Measurements from ENCODE around the gene JCAD.

- no peak for TF ChIP-seq ATF2 (IDR thresholded peaks at IDR 0.05; ENCODE audit: low read length)
- no peak for TF ChIP-seq ETV6 (conservative IDR thresholded peaks at IDR 0.05 in 1 of 2, IDR thresholded peaks at IDR 0.05 in 1 of 2; ENCODE audit: borderline replicate concordance in 1 of 2, low read depth in 1 of 2)
- TF ChIP-seq SP1 (IDR thresholded peaks at IDR 0.05; ENCODE audit: low read depth, low read length): no peak
- no peak for TF ChIP-seq CTCF (IDR thresholded peaks at IDR 0.05 in 2 of 3, conservative IDR thresholded peaks at IDR 0.05 in 1 of 3; ENCODE audit: control insufficient read depth in 2 of 3, extremely low read depth in 1 of 3, insufficient read depth in 1 of 3, low read depth in 3 of 3, low read length in 3 of 3)
- TF ChIP-seq KAT2A (conservative IDR thresholded peaks at IDR 0.05; ENCODE audit: control insufficient read depth, low read depth, low read length): no peak
- TF ChIP-seq ESRRA (IDR thresholded peaks at IDR 0.05; ENCODE audit: low read length): no peak
- no peak for TF ChIP-seq CEBPB (IDR thresholded peaks at IDR 0.05; ENCODE audit: borderline replicate concordance in 1 of 2, low read depth in 2 of 2, low read length in 2 of 2)
- TF ChIP-seq RELA (IDR thresholded peaks at IDR 0.05; ENCODE audit: borderline replicate concordance, partially characterized antibody): no peak
- no peak for TF ChIP-seq YY1 (IDR thresholded peaks at IDR 0.05; ENCODE audit: low read depth, low read length)
- no peak for TF ChIP-seq SUZ12 (IDR thresholded peaks at IDR 0.05; ENCODE audit: unreplicated experiment)
- no peak for TF ChIP-seq MYC (IDR thresholded peaks at IDR 0.05; ENCODE audit: insufficient read depth, insufficient read length, insufficient replicate concordance, low read length, severe bottlenecking)
- no peak for TF ChIP-seq ZNF274 (IDR thresholded peaks at IDR 0.05; ENCODE audit: insufficient read depth, insufficient read length)
- TF ChIP-seq USF1 (IDR thresholded peaks at IDR 0.05; ENCODE audit: borderline replicate concordance, extremely low read length, insufficient read depth, low read depth, low read length): no peak
- TF ChIP-seq NFYA (IDR thresholded peaks at IDR 0.05; ENCODE audit: borderline replicate concordance, low read depth, low read length): no peak
Observed at GRCh38 chr10:30028738-30029030, 30.7 kb downstream of the JCAD start.

Measured in GM12878 (cell line).